H9 (cell line): ENCODE measurements around the gene SPATA6L. TPM values are rescaled to one million over a fixed set of nuclear protein-coding genes. Genes with fewer than 3 reads are reported as not detected.

Experiments used
- DNase-seq: peaks from one replicate; pipeline ENCODE4 v3.0.0-alpha.2; 2017
- H2AFZ ChIP-seq: one replicate; pipeline ENCODE4 v1.6.1; 2013; ENCODE audit warnings: mild to moderate bottlenecking, low read length, control low read depth, moderate library complexity
- H2AK5ac ChIP-seq: 2 replicates; pipeline ENCODE4 v1.6.1; 2013; ENCODE audit warnings: low read length, control low read depth, mixed read lengths; ENCODE audit not compliant: insufficient read length
- H2BK120ac ChIP-seq: one replicate; pipeline ENCODE4 v1.6.1; 2013; ENCODE audit warnings: low read depth, mild to moderate bottlenecking, low read length, control low read depth, inconsistent platforms; ENCODE audit not compliant: poor library complexity, severe bottlenecking
- H2BK12ac ChIP-seq: 2 replicates; pipeline ENCODE4 v1.6.1; 2013; ENCODE audit warnings: low read length, control low read depth, mixed read lengths, low read depth; ENCODE audit not compliant: insufficient read length
- H2BK15ac ChIP-seq: 2 replicates; pipeline ENCODE4 v1.6.1; 2013; ENCODE audit warnings: low read depth, low read length, control low read depth
- H2BK20ac ChIP-seq: one replicate; pipeline ENCODE4 v1.6.1; 2013; ENCODE audit warnings: low read depth, mild to moderate bottlenecking, low read length, control low read depth, inconsistent platforms; ENCODE audit not compliant: poor library complexity, severe bottlenecking
- H2BK5ac ChIP-seq: 2 replicates; pipeline ENCODE4 v1.6.1; 2013; ENCODE audit warnings: low read length, control low read depth, mixed read lengths; ENCODE audit not compliant: insufficient read length
- H3K14ac ChIP-seq: 2 replicates; pipeline ENCODE4 v1.6.1; 2013; ENCODE audit warnings: low read length, control low read depth; ENCODE audit not compliant: insufficient read depth
- H3K18ac ChIP-seq: 2 replicates; pipeline ENCODE4 v1.6.1; 2013; ENCODE audit warnings: low read depth, mild to moderate bottlenecking, mixed read lengths, low read length, control low read depth; ENCODE audit not compliant: insufficient read length
- H3K23ac ChIP-seq: 2 replicates; pipeline ENCODE4 v1.6.1; 2013; ENCODE audit warnings: low read length, control low read depth, mixed read lengths, low read depth; ENCODE audit not compliant: insufficient read length
- H3K23me2 ChIP-seq: 2 replicates; pipeline ENCODE4 v1.6.1; 2013; ENCODE audit warnings: low read depth, mild to moderate bottlenecking, mixed read lengths, low read length, control low read depth; ENCODE audit not compliant: insufficient read length, poor library complexity, severe bottlenecking
- H3K27ac ChIP-seq: 2 replicates; pipeline ENCODE4 v1.5.1; 2013; ENCODE audit warnings: low read length, control low read depth, mixed read lengths, low read depth; ENCODE audit not compliant: insufficient read length
- H3K27me3 ChIP-seq: 2 replicates; pipeline ENCODE4 v1.6.1; 2013; ENCODE audit warnings: low read length, control low read depth, inconsistent platforms; ENCODE audit not compliant: insufficient read depth
- H3K4ac ChIP-seq: 2 replicates; pipeline ENCODE4 v1.6.1; 2013; ENCODE audit warnings: low read depth, mild to moderate bottlenecking, control low read depth, inconsistent platforms, low read length, moderate library complexity
- H3K4me1 ChIP-seq: 2 replicates; pipeline ENCODE4 v1.6.1; 2013; ENCODE audit warnings: low read length, control low read depth, inconsistent platforms; ENCODE audit not compliant: insufficient read depth
- H3K4me2 ChIP-seq: 2 replicates; pipeline ENCODE4 v1.6.1; 2013; ENCODE audit warnings: low read length, control low read depth, mixed read lengths; ENCODE audit not compliant: insufficient read length, insufficient read depth
- H3K56ac ChIP-seq: 2 replicates; pipeline ENCODE4 v1.6.1; 2013; ENCODE audit warnings: low read depth, mild to moderate bottlenecking, mixed read lengths, low read length, control low read depth; ENCODE audit not compliant: insufficient read length
- H3K79me1 ChIP-seq: 2 replicates; pipeline ENCODE4 v1.6.1; 2013; ENCODE audit warnings: low read depth, mild to moderate bottlenecking, moderate library complexity, low read length, control low read depth, inconsistent platforms; ENCODE audit not compliant: insufficient read depth, poor library complexity, severe bottlenecking
- H3K79me2 ChIP-seq: 2 replicates; pipeline ENCODE4 v1.6.1; 2013; ENCODE audit warnings: low read length, control low read depth, inconsistent platforms; ENCODE audit not compliant: insufficient read depth
- H3K9ac ChIP-seq: 2 replicates; pipeline ENCODE4 v1.6.1; 2013; ENCODE audit warnings: low read length, control low read depth, mixed read lengths; ENCODE audit not compliant: insufficient read length; ENCODE audit errors: extremely low read depth
- H3K9me3 ChIP-seq: one replicate; pipeline ENCODE4 v1.6.1; 2013; ENCODE audit warnings: low read depth, low read length, inconsistent platforms; ENCODE audit not compliant: control insufficient read depth
- H3T11ph ChIP-seq: one replicate; pipeline ENCODE4 v1.6.1; 2013; ENCODE audit warnings: mild to moderate bottlenecking, low read length, control low read depth, inconsistent platforms
- H4K20me1 ChIP-seq: one replicate; pipeline ENCODE4 v1.6.1; 2013; ENCODE audit not compliant: control insufficient read depth, insufficient read length, insufficient read depth
- H4K5ac ChIP-seq: 2 replicates; pipeline ENCODE4 v1.6.1; 2013; ENCODE audit warnings: low read depth, mild to moderate bottlenecking, mixed read lengths, low read length, control low read depth; ENCODE audit not compliant: insufficient read length
- H4K8ac ChIP-seq: replicated peaks from 2 replicates; pipeline ENCODE4 v1.6.1; 2013; ENCODE audit warnings: low read length, control low read depth, mixed read lengths, low read depth; ENCODE audit not compliant: insufficient read length
- H4K91ac ChIP-seq: 2 replicates; pipeline ENCODE4 v1.6.1; 2013; ENCODE audit warnings: low read depth, mild to moderate bottlenecking, moderate library complexity, mixed read lengths, low read length, control low read depth; ENCODE audit not compliant: insufficient read length
- H3K27ac Mint-ChIP-seq, 3 experiments: 2 replicates in 2 of 3; 3 replicates in 1 of 3; pipeline ENCODE4 v1.8.0; 2020 to 2021; ENCODE audit warnings: mixed read lengths in 3 of 3, mild to moderate bottlenecking in 1 of 3, moderate library complexity in 1 of 3
- H3K27me3 Mint-ChIP-seq: 2 replicates; pipeline ENCODE4 v1.8.0; 2021; ENCODE audit warnings: low read depth, mild to moderate bottlenecking, moderate library complexity, mixed read lengths
- H3K36me3 Mint-ChIP-seq, 3 experiments: 2 replicates in 2 of 3; 3 replicates in 1 of 3; pipeline ENCODE4 v1.8.0; 2020 to 2021; ENCODE audit warnings: low read depth in 3 of 3, mixed read lengths in 3 of 3; ENCODE audit not compliant: insufficient read depth in 1 of 3
- H3K4me1 Mint-ChIP-seq, 2 experiments: 2 replicates each; pipeline ENCODE4 v1.8.0; 2020; ENCODE audit warnings: mixed read lengths in 2 of 2
- H3K4me3 Mint-ChIP-seq, 2 experiments: 2 replicates in 1 of 2; 3 replicates in 1 of 2; pipeline ENCODE4 v1.8.0; 2020 to 2021; ENCODE audit warnings: mild to moderate bottlenecking in 2 of 2, mixed read lengths in 2 of 2, moderate library complexity in 1 of 2
- H3K9me3 Mint-ChIP-seq, 2 experiments: 2 replicates in 1 of 2; 3 replicates in 1 of 2; pipeline ENCODE4 v1.8.0; 2020; ENCODE audit warnings: mild to moderate bottlenecking in 2 of 2, mixed read lengths in 2 of 2, moderate library complexity in 1 of 2
- WGBS: extraction: QIAGEN DNeasy Blood & Tissue Kit; methylation state at CpG from one replicate; pipeline ENCODE4 v1.1.7; 2013; ENCODE audit warnings: missing lambda C conversion rate, low lambda C conversion rate, mixed read lengths; ENCODE audit not compliant: insufficient read length; ENCODE audit errors: extremely low coverage; 5-methylcytosine and 5-hydroxymethylcytosine counted together
- total RNA-seq: library from RNA; stranded (reverse); gene quantifications from 2 replicates; pipeline ENCODE4 v1.2.1, GENCODE V29; 2021
- TF ChIP-seq, protein P1 (sequence below): fragments of 200-600 bp; sonication (generic); conservative IDR thresholded peaks from 3 replicates; pipeline ENCODE4 v1.8.0; 2021; ENCODE audit warnings: antibody characterized with exemption, mild to moderate bottlenecking

The SPATA6L gene
- total RNA-seq, 1 experiment from 2014 or later = 0.87 TPM

DNA sequence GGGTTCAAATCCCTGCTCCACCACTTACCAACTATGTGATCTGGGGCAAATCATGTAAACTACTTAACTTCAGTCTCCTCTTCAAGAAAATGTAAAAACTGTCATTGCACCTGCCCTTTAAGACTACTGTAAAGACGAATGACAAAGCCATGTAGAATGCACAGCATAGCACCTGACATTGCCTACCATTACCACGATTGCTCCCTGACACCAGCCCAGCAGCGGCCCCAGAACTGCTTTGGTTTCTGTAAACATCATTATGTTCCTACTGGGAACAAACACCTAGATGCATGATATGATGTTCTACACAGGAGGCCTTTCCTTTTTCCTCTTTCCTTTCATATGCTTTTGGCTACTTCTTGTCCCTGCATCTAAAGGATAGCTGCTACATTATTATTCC is 27.3 kb downstream of the SPATA6L start:
- TF ChIP-seq, protein P1, sequence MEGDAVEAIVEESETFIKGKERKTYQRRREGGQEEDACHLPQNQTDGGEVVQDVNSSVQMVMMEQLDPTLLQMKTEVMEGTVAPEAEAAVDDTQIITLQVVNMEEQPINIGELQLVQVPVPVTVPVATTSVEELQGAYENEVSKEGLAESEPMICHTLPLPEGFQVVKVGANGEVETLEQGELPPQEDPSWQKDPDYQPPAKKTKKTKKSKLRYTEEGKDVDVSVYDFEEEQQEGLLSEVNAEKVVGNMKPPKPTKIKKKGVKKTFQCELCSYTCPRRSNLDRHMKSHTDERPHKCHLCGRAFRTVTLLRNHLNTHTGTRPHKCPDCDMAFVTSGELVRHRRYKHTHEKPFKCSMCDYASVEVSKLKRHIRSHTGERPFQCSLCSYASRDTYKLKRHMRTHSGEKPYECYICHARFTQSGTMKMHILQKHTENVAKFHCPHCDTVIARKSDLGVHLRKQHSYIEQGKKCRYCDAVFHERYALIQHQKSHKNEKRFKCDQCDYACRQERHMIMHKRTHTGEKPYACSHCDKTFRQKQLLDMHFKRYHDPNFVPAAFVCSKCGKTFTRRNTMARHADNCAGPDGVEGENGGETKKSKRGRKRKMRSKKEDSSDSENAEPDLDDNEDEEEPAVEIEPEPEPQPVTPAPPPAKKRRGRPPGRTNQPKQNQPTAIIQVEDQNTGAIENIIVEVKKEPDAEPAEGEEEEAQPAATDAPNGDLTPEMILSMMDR = no peak
- no peaks in the 10 kb centered on the region for H3K27me3 ChIP-seq
- H2AFZ ChIP-seq = no peak overlapping the region
- H3K27ac ChIP-seq = no peak overlapping the region
- H3K18ac ChIP-seq = no peak overlapping the region
- no peak overlapping the region for H3K4ac ChIP-seq
- Mint-ChIP-seq H3K4me1 (peaks cover 10 to 13% of the 10 kb centered on the region in 2 experiments), H3K27ac (0 out of 7 replicates have a peak overlapping the region, but pooled peaks of 1 of the 3 experiments have one; percentile 30), H3K36me3 (no peaks in the 10 kb centered on the region), H3K9me3 (no peaks in the 10 kb centered on the region), H3K27me3 (no peaks in the 10 kb centered on the region), H3K4me3 (no peak overlapping the region)
- no peaks in the 10 kb centered on the region for H3K23me2 ChIP-seq
- no peak overlapping the region for H4K8ac ChIP-seq
- H4K91ac ChIP-seq = no peak overlapping the region
- no peaks in the 10 kb centered on the region for H4K20me1 ChIP-seq
- H3K14ac ChIP-seq = no peak overlapping the region
- no peak overlapping the region for H3T11ph ChIP-seq
- DNase-seq = no peak
- no peak overlapping the region for H2BK20ac ChIP-seq
- no peak overlapping the region for H3K23ac ChIP-seq
- H4K5ac ChIP-seq = no peak overlapping the region
- H3K4me1 ChIP-seq = peaks cover 3% of the 10 kb centered on the region; the same call in 1 of the 2 replicates
- H3K9ac ChIP-seq = no peak overlapping the region
- H2BK120ac ChIP-seq = no peak overlapping the region
- H3K4me2 ChIP-seq = no peak overlapping the region
- no peak overlapping the region for H3K56ac ChIP-seq
- H2BK15ac ChIP-seq = no peak overlapping the region
- H3K79me1 ChIP-seq = no peaks in the 10 kb centered on the region
- WGBS = no CpG with 5 or more reads among the region's 3 CpGs
- H3K9me3 ChIP-seq = no peaks in the 10 kb centered on the region
- H2BK12ac ChIP-seq = no peak overlapping the region
- no peaks in the 10 kb centered on the region for H3K79me2 ChIP-seq
- no peak overlapping the region for H2BK5ac ChIP-seq
- no peak overlapping the region for H2AK5ac ChIP-seq
